Stimulated activated CD8-positive, alpha-beta memory T cell treated with anti-CD3 and anti-CD28 coated beads, Interleukin-15, amount 100 ng/mL, for 4 hours (primary cell): Measurements from ENCODE around the gene PHTF2.
"Not testable (repeated sequence)": the region's sequence is repeated elsewhere in the genome, so short reads cannot be mapped to it uniquely, and the experiment has no call there.

Experiments used
- DNase-seq, 2 donors: peaks; one replicate each; pipeline ENCODE4 v3.0.0-alpha.2; 2020; ENCODE audit warnings: low read depth in 2 of 2

Gene PHTF2

GRCh38 chr7:77830649-77831355, 32.2 kb downstream of the PHTF2 start:
- no peak for DNase-seq

GRCh38 chr7:77831481-77831880, 32.9 kb downstream of the PHTF2 start:
- DNase-seq: no peak

GRCh38 chr7:77831953-77832352, 33.4 kb downstream of the PHTF2 start:
- DNase-seq: no peak

- DNase-seq: no peak
Observed at GRCh38 chr7:77833136-77833535, 34.6 kb downstream of the PHTF2 start.

- not testable (repeated sequence) for DNase-seq
Observed at GRCh38 chr7:77836425-77836824, 37.9 kb downstream of the PHTF2 start.

GRCh38 chr7:77837275-77837674, 38.7 kb downstream of the PHTF2 start:
- no peak for DNase-seq

GRCh38 chr7:77837966-77838365, 39.4 kb downstream of the PHTF2 start:
- no peak for DNase-seq

GRCh38 chr7:77838929-77839491, 40.4 kb downstream of the PHTF2 start:
- DNase-seq: no peak

GRCh38 chr7:77839919-77840318, 41.3 kb downstream of the PHTF2 start:
- DNase-seq: no peak

GRCh38 chr7:77843194-77843593, 44.6 kb downstream of the PHTF2 start:
- no peak for DNase-seq

- no peak for DNase-seq
Observed at GRCh38 chr7:77846317-77847092, 47.9 kb downstream of the PHTF2 start.

- DNase-seq: no peak
Observed at GRCh38 chr7:77855371-77856083, 57.0 kb downstream of the PHTF2 start.

- no peak for DNase-seq
Observed at GRCh38 chr7:77858278-77858677, 59.7 kb downstream of the PHTF2 start.

- DNase-seq: no peak
Observed at GRCh38 chr7:77859343-77859742, 60.8 kb downstream of the PHTF2 start.

- DNase-seq: no peak
Observed at GRCh38 chr7:77862691-77863090, 64.1 kb downstream of the PHTF2 start.

- DNase-seq: no peak
Observed at GRCh38 chr7:77863860-77864259, 65.3 kb downstream of the PHTF2 start.

GRCh38 chr7:77866370-77866769, 67.8 kb downstream of the PHTF2 start:
- DNase-seq: no peak

GRCh38 chr7:77866786-77867536, 68.4 kb downstream of the PHTF2 start:
- DNase-seq: no peak

- DNase-seq: no peak
Observed at GRCh38 chr7:77867537-77867865, 68.9 kb downstream of the PHTF2 start.

GRCh38 chr7:77872256-77872655, 73.7 kb downstream of the PHTF2 start:
- not testable (repeated sequence) for DNase-seq

- DNase-seq: not testable (repeated sequence)
Observed at GRCh38 chr7:77873416-77874327, 75.1 kb downstream of the PHTF2 start.
